ENCODE results near the gene PLXNC1.

The PLXNC1 gene

GRCh38 chr12:94336211-94336925 lies 188.0 kb downstream of the PLXNC1 start:
- no peak for DNase-seq (ENCODE audit: low read depth in 2 of 2, low spot score in 1 of 2)

- no peak for DNase-seq (ENCODE audit: low read depth in 2 of 2, low spot score in 1 of 2)
Measured at GRCh38 chr12:94338006-94338794, 189.8 kb downstream of the PLXNC1 start.

GRCh38 chr12:94340573-94340972 lies 192.2 kb downstream of the PLXNC1 start:
- no peak for DNase-seq (ENCODE audit: low read depth in 2 of 2, low spot score in 1 of 2)

GRCh38 chr12:94353130-94353529 lies 204.8 kb downstream of the PLXNC1 start:
- DNase-seq (ENCODE audit: low read depth in 2 of 2, low spot score in 1 of 2): no peak
